ENCODE measurements around the gene MAD1L1.
A peak's percentile ranks its signal among the peaks of the same experiment; 100 is the strongest.

MAD1L1 gene

DNA sequence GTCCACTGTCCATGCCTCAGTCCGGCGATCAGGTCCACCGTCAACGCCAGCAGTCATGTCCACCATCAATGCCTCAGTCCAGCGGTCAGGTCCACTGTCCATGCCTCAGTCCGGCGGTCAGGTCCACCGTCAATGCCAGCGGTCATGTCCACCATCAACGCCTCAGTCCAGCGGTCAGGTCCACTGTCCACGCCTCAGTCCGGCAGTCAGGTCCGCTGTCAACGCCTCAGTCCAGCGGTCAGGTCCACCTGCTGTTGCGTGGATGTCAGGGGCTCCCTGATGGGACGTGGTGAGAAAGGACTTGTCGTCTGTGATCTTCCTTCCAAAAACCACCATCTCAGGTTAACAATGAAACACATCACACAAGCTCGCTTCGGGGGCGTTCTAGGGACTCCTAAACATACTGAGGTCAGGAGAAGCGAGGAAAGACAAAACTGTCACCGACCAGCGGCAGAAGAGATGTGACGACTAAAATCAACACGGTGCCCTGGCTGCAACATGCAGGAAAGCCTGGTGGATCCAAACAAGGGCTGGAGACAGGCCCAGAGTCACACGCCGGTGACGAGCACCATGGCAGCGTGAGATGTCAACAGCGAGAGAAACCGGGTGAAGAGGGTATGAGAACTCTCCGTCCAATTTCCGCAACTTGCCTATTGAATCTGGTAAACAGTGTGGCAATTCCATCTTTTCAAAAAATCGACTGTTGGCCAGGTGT lies 264.2 kb downstream of the MAD1L1 start:
- DNase-seq (ENCODE audit: low spot score), result no peak

- no peak for DNase-seq (ENCODE audit: low spot score)
These were observed 265.0 kb downstream of the MAD1L1 start for GRCh38 chr7:1967512-1968396.

- DNase-seq (ENCODE audit: low spot score), result no peak
These were observed 266.0 kb downstream of the MAD1L1 start for GRCh38 chr7:1966631-1967200.

- no peak for DNase-seq (ENCODE audit: low spot score)
These were observed 267.0 kb downstream of the MAD1L1 start for GRCh38 chr7:1965579-1966294.

DNA sequence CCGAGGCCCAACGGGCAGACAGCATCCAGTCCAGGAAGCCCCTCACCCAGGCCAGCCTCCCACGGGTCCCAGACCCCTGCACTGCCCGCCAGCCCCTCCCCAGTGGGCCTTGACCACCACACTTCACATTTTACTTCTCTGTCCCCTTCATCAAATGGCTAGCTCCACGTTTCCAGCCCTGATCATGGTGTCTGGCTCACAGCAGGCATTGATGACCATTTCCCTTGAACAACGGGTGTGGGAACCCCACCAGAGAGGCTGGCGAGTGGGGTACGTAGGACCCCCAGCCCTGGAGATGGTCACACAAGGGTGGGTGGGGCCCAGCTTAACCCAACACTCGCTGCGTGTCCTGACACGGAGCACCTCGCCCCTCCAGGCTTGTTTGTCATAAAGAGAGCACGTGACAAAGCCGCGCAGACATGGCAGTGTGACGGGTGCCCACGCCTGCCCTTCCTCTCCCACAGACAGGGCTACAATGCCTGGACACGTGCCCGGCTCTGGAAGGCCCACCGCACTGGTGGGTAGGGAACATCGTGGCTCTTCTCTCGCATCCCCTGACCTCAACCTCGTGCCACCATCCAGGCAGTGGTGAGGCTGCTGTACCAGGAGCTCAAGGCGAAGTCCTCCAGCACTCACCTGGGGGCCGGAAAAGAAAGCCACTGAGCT lies 267.7 kb downstream of the MAD1L1 start:
- DNase-seq (ENCODE audit: low spot score), result no peak

DNA sequence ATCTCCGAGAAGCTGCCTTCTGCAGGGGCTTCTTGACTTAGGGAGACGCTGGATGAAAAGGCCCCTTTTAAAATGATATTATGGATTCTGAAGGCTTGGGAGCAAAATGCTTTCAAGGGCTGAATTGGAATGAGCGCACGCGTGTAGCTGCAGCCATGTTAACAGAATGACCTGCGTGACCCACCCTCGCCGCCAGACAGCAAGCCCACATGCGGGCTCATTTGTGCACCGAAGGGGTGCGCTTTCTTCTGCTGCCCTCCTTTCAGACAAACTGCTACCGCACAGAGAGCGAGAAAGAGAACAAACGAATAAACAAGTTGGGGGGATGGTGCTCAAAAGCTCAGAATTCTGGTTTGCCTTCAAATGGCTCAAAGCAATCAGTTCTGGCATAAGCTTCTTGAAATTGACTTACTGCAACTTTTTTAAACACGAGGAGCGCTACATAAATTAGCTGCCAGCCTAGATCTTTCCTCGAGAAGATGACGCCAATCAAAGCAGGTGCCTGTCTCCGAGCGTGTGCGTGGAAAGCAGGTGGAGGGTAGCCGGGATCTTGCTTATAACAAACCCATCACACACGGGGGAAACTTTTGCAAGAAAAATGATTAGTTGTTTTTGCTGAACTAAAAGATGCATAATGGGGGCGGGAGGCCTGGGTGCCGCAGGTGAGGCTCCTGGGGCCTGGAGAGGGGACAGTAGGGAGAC lies 268.4 kb downstream of the MAD1L1 start:
- DNase-seq (ENCODE audit: low spot score), result no peak

GRCh38 chr7:1963575-1963974 lies 269.2 kb downstream of the MAD1L1 start:
- DNase-seq (ENCODE audit: low spot score), result no peak

GRCh38 chr7:1961701-1962276 lies 271.0 kb downstream of the MAD1L1 start:
- DNase-seq (ENCODE audit: low spot score), result peak; percentile 37

DNA sequence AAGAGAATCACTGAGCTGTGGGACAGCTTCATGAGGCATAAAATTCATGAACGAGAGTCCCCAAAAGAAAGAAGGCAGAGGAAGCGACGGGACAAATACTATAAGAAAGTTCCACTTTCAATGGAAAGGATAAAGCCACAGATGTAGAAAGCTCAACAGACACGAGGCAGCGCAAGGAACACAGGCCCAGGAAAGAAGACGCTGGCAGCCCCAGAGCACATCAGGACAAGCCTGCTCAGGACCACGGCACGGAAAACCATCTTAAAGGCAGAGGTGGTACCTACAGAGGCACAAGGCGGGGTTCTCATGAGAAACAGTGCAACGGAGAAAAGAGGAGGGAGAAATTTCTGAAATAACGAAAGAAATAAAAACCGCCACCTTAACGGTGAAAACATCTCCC lies 273.4 kb downstream of the MAD1L1 start:
- no peak for DNase-seq (ENCODE audit: low spot score)

DNA sequence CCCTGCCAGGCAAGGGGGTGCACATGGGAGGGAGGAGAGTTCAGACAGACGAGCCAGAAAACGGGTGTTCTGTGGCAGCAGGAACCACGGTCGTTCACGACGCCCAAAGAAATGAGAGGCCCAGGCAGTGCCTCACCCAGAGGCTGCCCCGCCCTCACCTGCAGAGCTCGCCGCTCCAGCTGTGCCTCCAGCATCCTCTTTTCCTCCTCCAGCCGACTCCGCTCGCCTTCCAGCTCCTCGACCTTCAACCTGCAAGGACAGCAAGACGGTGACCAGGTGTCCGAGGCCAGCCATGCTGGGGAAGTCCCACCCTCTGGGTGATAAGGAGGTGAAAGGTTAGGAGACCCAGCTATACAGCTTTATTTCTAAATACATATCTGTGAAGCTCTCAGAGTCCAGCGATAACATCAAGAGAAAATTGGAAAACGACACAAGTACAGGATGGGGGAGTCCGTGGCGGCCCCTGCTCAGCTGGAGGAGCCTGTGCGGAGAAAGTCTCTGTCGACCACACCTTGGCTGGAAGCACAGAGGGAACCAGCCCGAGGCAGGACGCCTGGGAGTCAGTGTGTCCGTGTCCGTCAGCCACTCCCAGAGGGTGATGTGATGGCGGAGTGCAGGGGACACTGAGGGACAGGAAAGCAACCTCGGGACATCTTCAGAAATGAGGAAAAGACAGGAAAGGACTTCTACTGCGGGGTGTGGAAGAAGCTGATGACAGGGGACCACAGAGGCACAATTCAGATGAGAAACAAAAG lies 275.1 kb downstream of the MAD1L1 start:
- DNase-seq (ENCODE audit: low spot score), result no peak

- DNase-seq (ENCODE audit: low spot score), result no peak
These were observed 275.9 kb downstream of the MAD1L1 start for GRCh38 chr7:1956611-1957470.

DNA sequence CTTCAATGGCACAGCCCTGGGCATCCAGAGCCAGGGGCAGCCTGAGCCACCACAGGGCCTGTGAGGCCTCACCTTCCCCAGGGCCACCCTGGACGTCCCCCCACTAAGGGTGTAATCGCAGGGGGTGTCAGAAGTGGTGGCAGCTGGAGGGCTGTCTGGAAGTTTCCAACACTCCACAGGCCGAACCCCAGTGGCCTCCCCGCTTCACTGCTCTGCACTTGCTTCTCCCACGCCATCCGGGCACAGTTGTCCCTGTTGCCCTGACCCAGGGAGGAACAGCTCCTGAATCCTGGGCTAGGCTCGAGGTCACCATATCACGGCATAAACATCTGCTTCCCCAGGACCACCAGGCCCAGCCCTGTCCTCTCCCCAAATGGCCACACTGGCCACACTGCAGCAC lies 276.6 kb downstream of the MAD1L1 start:
- DNase-seq (ENCODE audit: low spot score), result no peak

DNA sequence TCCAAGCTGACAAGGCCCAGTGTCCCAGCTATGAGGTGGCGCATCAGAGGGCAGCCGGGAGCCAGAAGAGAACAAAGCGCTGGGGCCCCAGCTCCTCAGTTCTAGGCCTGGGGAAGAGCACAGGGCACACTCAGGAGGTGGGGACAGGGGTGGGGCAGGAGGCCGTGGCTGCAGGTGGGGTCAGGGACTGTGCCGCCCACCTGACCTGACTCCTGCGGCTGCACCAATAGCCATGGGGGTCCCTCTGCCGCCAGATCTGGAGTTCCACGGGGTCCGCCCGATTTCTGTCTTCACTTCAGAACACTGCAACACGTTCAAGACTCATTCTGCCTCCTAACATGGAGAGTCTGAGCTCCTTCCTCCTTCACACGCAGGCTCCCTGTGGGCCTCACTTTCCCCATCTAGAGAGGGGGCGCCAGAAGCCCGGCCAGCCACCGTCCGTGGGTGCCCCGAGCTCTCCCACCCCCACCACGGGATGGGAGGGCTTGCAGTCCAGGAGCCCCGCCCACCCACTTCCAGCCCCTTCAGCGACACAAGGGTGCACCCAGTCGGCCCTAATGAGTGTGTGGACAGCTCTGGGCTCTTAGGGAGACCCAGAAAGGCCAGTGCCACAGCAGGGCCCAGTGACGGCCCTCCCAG lies 278.3 kb downstream of the MAD1L1 start:
- DNase-seq (ENCODE audit: low spot score), result peak; percentile 45

DNA sequence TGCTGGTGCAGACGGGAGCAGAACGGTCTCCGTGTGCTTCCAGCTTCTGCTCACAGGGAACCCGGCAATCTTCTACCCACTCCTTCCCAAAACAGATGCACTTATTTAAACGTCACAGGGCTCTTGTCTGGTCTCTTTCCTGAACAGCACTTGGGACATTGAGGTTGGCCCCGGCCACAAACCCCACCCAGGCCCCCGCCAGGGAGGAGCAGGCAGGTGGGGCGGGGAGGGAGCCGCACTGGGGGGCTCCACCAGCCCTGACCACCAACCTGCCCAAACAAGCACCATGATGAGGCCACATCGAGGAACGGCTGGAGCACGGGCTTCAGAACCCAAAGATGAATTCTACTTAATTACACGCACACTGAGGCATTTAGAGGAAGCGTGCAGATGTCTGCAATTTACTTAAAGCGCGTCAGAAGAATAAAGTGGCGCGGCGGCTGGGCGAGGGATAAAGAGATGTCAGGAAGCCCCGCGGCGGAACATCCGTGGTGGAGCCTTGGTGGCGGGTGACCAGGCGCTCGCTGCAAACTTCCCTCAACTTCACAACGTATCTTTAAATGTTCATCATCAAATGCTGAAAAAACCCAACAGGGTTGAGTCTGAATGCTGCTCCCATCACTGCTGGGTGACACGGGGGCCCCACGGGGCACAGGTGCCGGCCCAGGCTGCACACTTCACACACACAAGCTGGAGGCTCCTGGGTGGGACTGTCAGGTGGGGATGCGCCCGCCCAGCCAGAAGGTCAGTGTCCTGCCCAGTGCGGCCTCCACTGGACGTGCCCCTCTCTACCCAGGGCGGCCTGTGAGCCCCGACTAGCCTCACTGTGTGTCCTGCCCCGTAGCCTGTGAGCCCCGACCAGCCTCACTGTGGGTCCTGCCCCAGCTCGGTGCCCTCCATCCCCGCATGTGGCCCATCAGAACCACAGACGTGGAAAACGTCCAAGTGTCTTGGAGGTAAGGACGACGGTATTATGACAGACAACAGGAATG lies 279.2 kb downstream of the MAD1L1 start:
- DNase-seq (ENCODE audit: low spot score), result no peak

- DNase-seq (ENCODE audit: low spot score), result no peak
These were observed 280.0 kb downstream of the MAD1L1 start for GRCh38 chr7:1952781-1953180.

DNA sequence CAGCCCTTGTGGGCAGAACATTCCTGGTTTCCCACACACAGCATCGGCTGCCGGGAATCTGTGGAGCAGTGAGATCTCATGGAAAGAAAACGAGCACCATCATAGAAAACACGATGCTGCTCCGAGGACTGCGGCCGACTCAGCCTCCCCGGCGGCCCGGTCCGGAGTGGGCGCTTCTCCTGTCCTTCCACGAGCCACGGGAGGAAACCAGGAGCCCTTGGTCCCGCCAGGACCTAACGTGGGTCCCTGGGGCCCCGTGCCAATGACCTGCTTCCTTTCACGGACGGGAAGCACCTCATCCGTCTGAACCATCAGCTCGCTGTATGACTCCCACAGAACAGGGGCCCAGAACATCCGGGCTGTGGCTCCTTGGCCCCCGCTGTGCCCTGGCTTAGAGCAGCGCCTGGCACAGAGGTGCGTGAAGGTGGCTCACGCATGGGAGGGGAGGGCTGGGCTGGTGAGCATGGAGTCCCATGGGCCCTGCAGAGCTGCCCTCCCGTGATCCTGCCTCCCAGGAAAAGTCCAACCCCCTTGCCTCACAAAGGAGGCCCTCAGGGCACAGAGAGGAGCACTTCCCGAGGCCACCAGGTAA lies 280.5 kb downstream of the MAD1L1 start:
- no peak for DNase-seq (ENCODE audit: low spot score)

DNA sequence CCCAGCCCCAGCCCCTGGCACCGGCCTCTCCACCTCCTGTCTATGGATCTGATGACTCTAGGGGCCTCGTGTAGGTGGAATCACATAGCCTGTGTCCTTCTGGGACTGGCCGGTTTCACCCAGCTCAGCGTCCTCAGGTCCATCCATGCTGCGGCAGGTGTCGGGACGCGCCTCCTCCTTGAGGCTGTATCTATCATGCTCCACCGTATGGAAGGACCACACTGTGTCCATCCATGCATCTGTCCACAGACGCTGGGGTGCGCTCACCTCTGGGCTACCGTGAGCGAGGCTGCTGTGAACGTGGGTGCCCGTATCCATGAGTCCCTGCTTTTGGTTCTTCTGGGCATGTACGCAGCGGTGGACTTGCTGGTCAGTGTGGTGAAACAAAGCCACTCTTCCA lies 281.1 kb downstream of the MAD1L1 start:
- DNase-seq (ENCODE audit: low spot score), result no peak
